Measurements from ENCODE around the gene DAB1.

The DAB1 gene

GRCh38 chr1:57210881-57211280 is 213.0 kb downstream of the DAB1 start:
- DNase-seq: no peak

GRCh38 chr1:57209495-57209894 is 214.4 kb downstream of the DAB1 start:
- DNase-seq: no peak

- no peak for DNase-seq
Measured at GRCh38 chr1:57208741-57209302, 215.0 kb downstream of the DAB1 start.

GRCh38 chr1:57206038-57206437 is 217.8 kb downstream of the DAB1 start:
- no peak for DNase-seq

GRCh38 chr1:57204942-57205787 is 218.7 kb downstream of the DAB1 start:
- no peak for DNase-seq

- DNase-seq: no peak
Measured at GRCh38 chr1:57204091-57204490, 219.8 kb downstream of the DAB1 start.

- no peak for DNase-seq
Measured at GRCh38 chr1:57202241-57202640, 221.6 kb downstream of the DAB1 start.

GRCh38 chr1:57198912-57199311 is 224.9 kb downstream of the DAB1 start:
- DNase-seq: no peak

GRCh38 chr1:57195436-57195941 is 228.4 kb downstream of the DAB1 start:
- DNase-seq: no peak

GRCh38 chr1:57192222-57192621 is 231.6 kb downstream of the DAB1 start:
- no peak for DNase-seq

GRCh38 chr1:57190898-57191297 is 233.0 kb downstream of the DAB1 start:
- DNase-seq: no peak

- DNase-seq: no peak
Measured at GRCh38 chr1:57188168-57188567, 235.7 kb downstream of the DAB1 start.

GRCh38 chr1:57186455-57186854 is 237.4 kb downstream of the DAB1 start:
- DNase-seq: no peak

- no peak for DNase-seq
Measured at GRCh38 chr1:57179001-57179400, 244.9 kb downstream of the DAB1 start.

GRCh38 chr1:57175506-57175905 is 248.4 kb downstream of the DAB1 start:
- no peak for DNase-seq

GRCh38 chr1:57172040-57172439 is 251.8 kb downstream of the DAB1 start:
- no peak for DNase-seq

GRCh38 chr1:57167997-57168396 is 255.9 kb downstream of the DAB1 start:
- no peak for DNase-seq

GRCh38 chr1:57165546-57165945 is 258.3 kb downstream of the DAB1 start:
- DNase-seq: no peak

- DNase-seq: no peak
Measured at GRCh38 chr1:57164584-57164983, 259.3 kb downstream of the DAB1 start.

- no peak for DNase-seq
Measured at GRCh38 chr1:57163789-57164188, 260.1 kb downstream of the DAB1 start.

- no peak for DNase-seq
Measured at GRCh38 chr1:57163325-57163724, 260.5 kb downstream of the DAB1 start.

- no peak for DNase-seq
Measured at GRCh38 chr1:57162607-57163261, 261.1 kb downstream of the DAB1 start.

- DNase-seq: no peak
Measured at GRCh38 chr1:57160594-57160993, 263.3 kb downstream of the DAB1 start.

- no peak for DNase-seq
Measured at GRCh38 chr1:57158604-57158998, 265.3 kb downstream of the DAB1 start.

Data from effector CD4-positive, alpha-beta T cell (primary cell).